ENCODE data around the gene PRPF39. TPM values are rescaled to one million over a fixed set of nuclear protein-coding genes. Genes with fewer than 3 reads are reported as not detected.

Gene PRPF39
- total RNA-seq, 1 experiment from 2014 or later, result 57.4 TPM

GRCh38 chr14:45134051-45134958 lies 50.4 kb downstream of the PRPF39 start, which contains the start of gene FKBP3:
TSS of gene FKBP3 (minus strand) at chr14:45134481. CDS start at chr14:45134456, 25 bp downstream.
- peak; percentile 47 for TF ChIP-seq CTCF (conservative IDR thresholded peaks at IDR 0.05; ENCODE audit: low read depth, low read length)
- TF ChIP-seq EZH2 (IDR thresholded peaks at IDR 0.05; ENCODE audit: borderline replicate concordance, low read depth, low read length, poor library complexity, severe bottlenecking), result no peak
- Histone ChIP-seq H3K36me3 (ENCODE audit: insufficient read depth, low read length, poor library complexity, severe bottlenecking) (no peaks in the 10 kb centered on the region), H3K4me1 (ENCODE audit: insufficient read depth, low read length, poor library complexity, severe bottlenecking) (peaks cover 17% of the 10 kb centered on the region), H3K27me3 (replicated peaks; ENCODE audit: insufficient read depth, low read depth, low read length, poor library complexity) (no peaks in the 10 kb centered on the region), H3K9me3 (ENCODE audit: low read depth, low read length, poor library complexity, severe bottlenecking) (no peaks in the 10 kb centered on the region), H3K4me3 (ENCODE audit: low read depth, low read length, poor library complexity, severe bottlenecking) (peak within 1 kb of the TSS; percentile 83), H3K27ac (ENCODE audit: low read depth, low read length, poor library complexity, severe bottlenecking) (peak within 1 kb of the TSS; percentile 92)
- ChIA-PET CTCF (interaction anchor here (0.6 to 0.7 kb wide), 2 partner anchors 108 to 121 kb away, joined by 4 to 10 read pairs; no protein-coding TSS in a partner anchor), POLR2A (ENCODE audit: low non-redundant PET) (no interaction called here)
- BruUV-seq (replicated peaks), result no TSS peak
- peak; percentile 99 for DNase-seq (ENCODE audit: low spot score)
- intact Hi-C loops (cut with micrococcal nuclease; ENCODE audit: unreplicated experiment), result loop anchor here (2.0 to 5.0 kb wide), 3 partner anchors 118 to 222 kb away; partner anchors contain the start of genes KLHL28 and MIS18BP1

GRCh38 chr14:45135156-45135555 lies 51.2 kb downstream of the PRPF39 start:
- ChIA-PET POLR2A (ENCODE audit: low non-redundant PET) (no interaction called here), CTCF (no interaction called here)
- peak; percentile 5 for DNase-seq (ENCODE audit: low spot score)
- Histone ChIP-seq H3K9me3 (ENCODE audit: low read depth, low read length, poor library complexity, severe bottlenecking) (no peaks in the 10 kb centered on the region), H3K27me3 (replicated peaks; ENCODE audit: insufficient read depth, low read depth, low read length, poor library complexity) (no peaks in the 10 kb centered on the region), H3K4me3 (ENCODE audit: low read depth, low read length, poor library complexity, severe bottlenecking) (peak overlapping the region; percentile 83), H3K36me3 (ENCODE audit: insufficient read depth, low read length, poor library complexity, severe bottlenecking) (no peaks in the 10 kb centered on the region), H3K27ac (ENCODE audit: low read depth, low read length, poor library complexity, severe bottlenecking) (peak overlapping the region; percentile 92), H3K4me1 (ENCODE audit: insufficient read depth, low read length, poor library complexity, severe bottlenecking) (peaks cover 17% of the 10 kb centered on the region)
- no TSS peak for BruUV-seq (replicated peaks)
- intact Hi-C loops (cut with micrococcal nuclease; ENCODE audit: unreplicated experiment), result loop anchor here (2.0 kb wide), 2 partner anchors 118 to 174 kb away; partner anchors contain the start of genes KLHL28 and MIS18BP1
- no peak for TF ChIP-seq EZH2 (IDR thresholded peaks at IDR 0.05; ENCODE audit: borderline replicate concordance, low read depth, low read length, poor library complexity, severe bottlenecking)
- no peak for TF ChIP-seq CTCF (conservative IDR thresholded peaks at IDR 0.05; ENCODE audit: low read depth, low read length)

GRCh38 chr14:45135659-45136395 lies 51.9 kb downstream of the PRPF39 start, which contains the start of gene FANCM:
TSS of gene FANCM (plus strand) at chr14:45135930. CDS start at chr14:45136032, 102 bp downstream.
- ChIA-PET CTCF (interaction anchor here (0.6 kb wide), 1 partner anchor 126 kb away, joined by 3 read pairs; no protein-coding TSS in a partner anchor), POLR2A (ENCODE audit: low non-redundant PET) (no interaction called here)
- TF ChIP-seq EZH2 (IDR thresholded peaks at IDR 0.05; ENCODE audit: borderline replicate concordance, low read depth, low read length, poor library complexity, severe bottlenecking) (no peak), CTCF (conservative IDR thresholded peaks at IDR 0.05; ENCODE audit: low read depth, low read length) (no peak)
- Histone ChIP-seq H3K4me1 (ENCODE audit: insufficient read depth, low read length, poor library complexity, severe bottlenecking) (peaks cover 17% of the 10 kb centered on the region), H3K36me3 (ENCODE audit: insufficient read depth, low read length, poor library complexity, severe bottlenecking) (no peaks in the 10 kb centered on the region), H3K9me3 (ENCODE audit: low read depth, low read length, poor library complexity, severe bottlenecking) (no peaks in the 10 kb centered on the region), H3K27ac (ENCODE audit: low read depth, low read length, poor library complexity, severe bottlenecking) (peak within 1 kb of the TSS; percentile 92), H3K4me3 (ENCODE audit: low read depth, low read length, poor library complexity, severe bottlenecking) (peak within 1 kb of the TSS; percentile 83), H3K27me3 (replicated peaks; ENCODE audit: insufficient read depth, low read depth, low read length, poor library complexity) (no peaks in the 10 kb centered on the region)
- intact Hi-C loops (cut with micrococcal nuclease; ENCODE audit: unreplicated experiment), result loop anchor here (2.0 kb wide), 2 partner anchors 117 to 175 kb away; partner anchors contain the start of genes KLHL28 and MIS18BP1
- peak; percentile 99 for DNase-seq (ENCODE audit: low spot score)
- TSS peak; percentile 45 for BruUV-seq (replicated peaks)

Data from A673 (cell line).